C4-2B (cell line): ENCODE measurements around the gene KDM6B.

Experiments used
- CTCF ChIP-seq: fragments of 450-650 bp; conservative IDR thresholded peaks from 2 replicates; pipeline ENCODE4 v1.5.1; 2017; ENCODE audit warnings: mild to moderate bottlenecking
- ZFX ChIP-seq: fragments of 450-650 bp; IDR thresholded peaks from 2 replicates; pipeline ENCODE4 v1.6.1; 2017

GRCh38 chr17:7830616-7831015 lies 3.4 kb upstream of the KDM6B start:
- TF ChIP-seq CTCF, result no peak
- TF ChIP-seq ZFX, result no peak
